IPS DF 19.7 (cell line): ENCODE measurements around the gene ANKRD30B.
"Not testable (repeated sequence)": the region's sequence is repeated elsewhere in the genome, so short reads cannot be mapped to it uniquely, and the experiment has no call there.

Experiments used
- DNase-seq: peaks from one replicate; pipeline ENCODE4 v3.0.0-alpha.2; 2013; ENCODE audit warnings: low read depth, low spot score

The ANKRD30B gene

GRCh38 chr18:14747513-14748474 is at the start of gene ANKRD30B:
ANKRD30B (plus strand) TSS chr18:14748172; CDS start chr18:14748420, 248 bp downstream.
- peak; percentile 7 for DNase-seq

GRCh38 chr18:14701286-14702040 is 46.5 kb upstream of the ANKRD30B start:
- not testable (repeated sequence) for DNase-seq

- not testable (repeated sequence) for DNase-seq
These were observed 38.2 kb upstream of the ANKRD30B start for GRCh38 chr18:14709761-14710160.

- DNase-seq: not testable (repeated sequence)
These were observed 26.4 kb upstream of the ANKRD30B start for GRCh38 chr18:14721569-14721968.

- not testable (repeated sequence) for DNase-seq
These were observed 8.9 kb upstream of the ANKRD30B start for GRCh38 chr18:14739056-14739455.

GRCh38 chr18:14746897-14747296 is 1.1 kb upstream of the ANKRD30B start:
- DNase-seq: no peak

GRCh38 chr18:14748496-14748895 is 524 bp downstream of the ANKRD30B start:
- DNase-seq: no peak

- DNase-seq: not testable (repeated sequence)
These were observed 15.6 kb downstream of the ANKRD30B start for GRCh38 chr18:14763566-14763965.

- no peak for DNase-seq
These were observed 19.5 kb downstream of the ANKRD30B start for GRCh38 chr18:14767474-14767873.

GRCh38 chr18:14768241-14768640 is 20.3 kb downstream of the ANKRD30B start:
- no peak for DNase-seq

GRCh38 chr18:14769381-14769780 is 21.4 kb downstream of the ANKRD30B start:
- no peak for DNase-seq

GRCh38 chr18:14776801-14777200 is 28.8 kb downstream of the ANKRD30B start:
- no peak for DNase-seq

GRCh38 chr18:14781671-14782070 is 33.7 kb downstream of the ANKRD30B start:
- no peak for DNase-seq

GRCh38 chr18:14784133-14784532 is 36.2 kb downstream of the ANKRD30B start:
- no peak for DNase-seq

- DNase-seq: not testable (repeated sequence)
These were observed 48.9 kb downstream of the ANKRD30B start for GRCh38 chr18:14796876-14797275.

- not testable (repeated sequence) for DNase-seq
These were observed 50.2 kb downstream of the ANKRD30B start for GRCh38 chr18:14797969-14798764.

- DNase-seq: not testable (repeated sequence)
These were observed 63.1 kb downstream of the ANKRD30B start for GRCh38 chr18:14811081-14811480.

- not testable (repeated sequence) for DNase-seq
These were observed 79.1 kb downstream of the ANKRD30B start for GRCh38 chr18:14826972-14827632.

- not testable (repeated sequence) for DNase-seq
These were observed 93.6 kb downstream of the ANKRD30B start for GRCh38 chr18:14841607-14842006.

- not testable (repeated sequence) for DNase-seq
These were observed 103.6 kb downstream of the ANKRD30B start for GRCh38 chr18:14851533-14851932.

- DNase-seq: not testable (repeated sequence)
These were observed 107.7 kb downstream of the ANKRD30B start for GRCh38 chr18:14855634-14856033.
